ENCODE data around the gene MEIS1. TPM values are rescaled to one million over a fixed set of nuclear protein-coding genes. Genes with fewer than 3 reads are reported as not detected.

The MEIS1 gene
- total and polyA plus RNA-seq, 4 donors, result 9.0 to 158 (median 41.0) TPM

- WGBS, 2 donors, result 82 to 89% methylated on average over 4 of the region's 4 CpGs
- no peak for DNase-seq
- H3K4me3 ChIP-seq, result no peak overlapping the region
- no peak for TF ChIP-seq CTCF (IDR thresholded peaks at IDR 0.05; ENCODE audit: control extremely low read depth, extremely low read depth)
- no peaks in the 10 kb centered on the region for H3K27me3 ChIP-seq (ENCODE audit: control insufficient read depth in 3 of 3, insufficient read depth in 3 of 3, low read length in 2 of 3)
- no peak overlapping the region for H3K27ac ChIP-seq (ENCODE audit: low read depth in 1 of 2, low read length in 1 of 2)
- peaks cover 0 to 18% (median 0%) of the 10 kb centered on the region in 4 donors for H3K36me3 ChIP-seq (ENCODE audit: control insufficient read depth in 4 of 4, insufficient read depth in 4 of 4, low read length in 4 of 4)
- peaks cover 0 to 58% (median 4%) of the 10 kb centered on the region in 5 donors for H3K4me1 ChIP-seq (ENCODE audit: control insufficient read depth in 5 of 5, insufficient read depth in 5 of 5, low read length in 5 of 5)
- H3K9ac ChIP-seq (ENCODE audit: insufficient read depth in 1 of 2, low read length in 2 of 2), result no peak overlapping the region
- peaks cover 0 to 2% (median 0%) of the 10 kb centered on the region in 4 donors for H3K9me3 ChIP-seq (ENCODE audit: control insufficient read depth in 4 of 4, insufficient read depth in 3 of 4, low read length in 3 of 4)
- ATAC-seq (ENCODE audit: insufficient read depth, low FRiP score), result no peak
Measured at GRCh38 chr2:66534461-66534860, 99.5 kb downstream of the MEIS1 start.

- Histone ChIP-seq H3K9ac (ENCODE audit: insufficient read depth in 1 of 2, low read length in 2 of 2) (peak overlapping the region in 1 of 2 donors; percentile 10), H3K27me3 (ENCODE audit: control insufficient read depth in 3 of 3, insufficient read depth in 3 of 3, low read length in 2 of 3) (no peaks in the 10 kb centered on the region), H3K4me1 (ENCODE audit: control insufficient read depth in 5 of 5, insufficient read depth in 5 of 5, low read length in 5 of 5) (peaks cover 0 to 56% (median 8%) of the 10 kb centered on the region in 5 donors), H3K9me3 (ENCODE audit: control insufficient read depth in 4 of 4, insufficient read depth in 3 of 4, low read length in 3 of 4) (peaks cover 0 to 2% (median 0%) of the 10 kb centered on the region in 4 donors), H3K36me3 (ENCODE audit: control insufficient read depth in 4 of 4, insufficient read depth in 4 of 4, low read length in 4 of 4) (peaks cover 0 to 19% (median 2%) of the 10 kb centered on the region in 4 donors), H3K27ac (ENCODE audit: low read depth in 1 of 2, low read length in 1 of 2) (no peak overlapping the region), H3K4me3 (no peak overlapping the region)
- no peak for TF ChIP-seq CTCF (IDR thresholded peaks at IDR 0.05; ENCODE audit: control extremely low read depth, extremely low read depth)
- no peak for ATAC-seq (ENCODE audit: insufficient read depth, low FRiP score)
- 73 to 85% methylated on average over 3 of the region's 3 CpGs for WGBS, 2 donors
- no peak for DNase-seq
Measured at GRCh38 chr2:66535574-66536289, 100.8 kb downstream of the MEIS1 start.

- TF ChIP-seq CTCF (IDR thresholded peaks at IDR 0.05; ENCODE audit: control extremely low read depth, extremely low read depth), result no peak
- Histone ChIP-seq H3K4me3 (no peak overlapping the region), H3K4me1 (ENCODE audit: control insufficient read depth in 5 of 5, insufficient read depth in 5 of 5, low read length in 5 of 5) (peaks cover 0 to 52% (median 8%) of the 10 kb centered on the region in 5 donors), H3K27me3 (ENCODE audit: control insufficient read depth in 3 of 3, insufficient read depth in 3 of 3, low read length in 2 of 3) (no peaks in the 10 kb centered on the region), H3K36me3 (ENCODE audit: control insufficient read depth in 4 of 4, insufficient read depth in 4 of 4, low read length in 4 of 4) (peaks cover 0 to 17% (median 2%) of the 10 kb centered on the region in 4 donors), H3K9me3 (ENCODE audit: control insufficient read depth in 4 of 4, insufficient read depth in 3 of 4, low read length in 3 of 4) (peaks cover 0 to 2% (median 0%) of the 10 kb centered on the region in 4 donors), H3K9ac (ENCODE audit: insufficient read depth in 1 of 2, low read length in 2 of 2) (peak overlapping the region in 1 of 2 donors; percentile 44), H3K27ac (ENCODE audit: low read depth in 1 of 2, low read length in 1 of 2) (no peak overlapping the region)
- DNase-seq (no peak), ATAC-seq (ENCODE audit: insufficient read depth, low FRiP score) (no peak)
- WGBS, 2 donors, result 89 to 92% methylated on average over 2 of the region's 2 CpGs
Measured at GRCh38 chr2:66536290-66536673, 101.4 kb downstream of the MEIS1 start.
